AG04450 (cell line): Measurements from ENCODE around the gene INTS6L. TPM values are rescaled to one million over a fixed set of nuclear protein-coding genes. Genes with fewer than 3 reads are reported as not detected.

Source experiments
- CTCF ChIA-PET: fragments of 300-600, 350-600 bp; formaldehyde crosslinking; extraction: SDS; loops from one replicate; lab custom pipeline; 2022; ENCODE audit warnings: antibody characterized with exemption, inconsistent platforms; lab: Charles Lee
- POLR2A ChIA-PET: fragments of 350-600 bp; formaldehyde crosslinking; extraction: SDS; loops from one replicate; lab custom pipeline; 2021; ENCODE audit warnings: antibody characterized with exemption, inconsistent platforms; lab: Yijun Ruan, JAX
- DNase-seq: peaks from one replicate; pipeline ENCODE4 v3.0.0-alpha.2; 2011; ENCODE audit warnings: low read depth, low spot score
- H3K27ac ChIP-seq: one replicate; pipeline ENCODE4 v1.5.1; 2012; ENCODE audit warnings: low read depth, low read length, control low read depth
- H3K27me3 ChIP-seq: one replicate; pipeline ENCODE4 v1.6.0; 2012; ENCODE audit warnings: low read length; ENCODE audit not compliant: control insufficient read depth, insufficient read depth
- H3K4me3 ChIP-seq: 2 replicates; pipeline ENCODE4 v1.5.1; 2011; ENCODE audit warnings: mild to moderate bottlenecking, low read depth, low read length, control low read depth
- H3K9me3 ChIP-seq: 2 replicates; pipeline ENCODE4 v1.5.1; 2012; ENCODE audit warnings: low read length; ENCODE audit not compliant: control insufficient read depth, insufficient read depth
- CTCF ChIP-seq: IDR thresholded peaks from 2 replicates; pipeline ENCODE4 v1.5.1; 2011; ENCODE audit warnings: low read depth, low read length, control low read depth, inconsistent platforms
- polyA plus RNA-seq: library from polyadenylated mRNA; depleted of rRNA; stranded (reverse); fragments of >200 nt; gene quantifications from 2 replicates; pipeline ENCODE4 v1.2.3, GENCODE V29; 2011; rRNA removed

INTS6L gene
- polyA plus RNA-seq, 1 experiment = 10.4 TPM

- ChIA-PET POLR2A (no interaction called here), CTCF (no interaction called here)
- no peak overlapping the region for H3K27ac ChIP-seq
- no peak for TF ChIP-seq CTCF
- H3K9me3 ChIP-seq = no peaks in the 10 kb centered on the region
- H3K27me3 ChIP-seq = no peaks in the 10 kb centered on the region
- H3K4me3 ChIP-seq = no peak overlapping the region
- no peak for DNase-seq
These were observed 108.9 kb downstream of the INTS6L start for GRCh38 chrX:135629342-135629741.

Other genes with a start within 250 kb of the INTS6L start
- gene ETDC, start 211.2 kb upstream of the INTS6L start, polyA plus RNA-seq = not detected in 2 replicates
- gene ZNF75D, start 176.6 kb upstream of the INTS6L start, polyA plus RNA-seq = 6.6 and 9.0 TPM in 2 replicates
- 6.5 and 7.4 TPM in 2 replicates for gene ZNF449, start 175.9 kb upstream of the INTS6L start, polyA plus RNA-seq
- gene SMIM10L2A, start 98.7 kb upstream of the INTS6L start, polyA plus RNA-seq = 0.04 and 0.06 TPM in 2 replicates
- not detected in 2 replicates for gene CT45A1, start 193.0 kb downstream of the INTS6L start, polyA plus RNA-seq
- gene CT45A3, start 247.5 kb downstream of the INTS6L start, polyA plus RNA-seq = not detected in 2 replicates